Heart left ventricle (tissue), 16 donors: ENCODE results near the gene HPSE. TPM values are rescaled to one million over a fixed set of nuclear protein-coding genes. Genes with fewer than 3 reads are reported as not detected.

Experiments
- ATAC-seq, 4 donors: fragments of 200-7000 bp; cut with Tn5 transposase; one replicate each; pipeline ENCODE4 v1.9.1; 2020 to 2022; ENCODE audit warnings: moderate library complexity in 4 of 4, mild to moderate bottlenecking in 3 of 4, moderate number of reproducible peaks in 1 of 4
- DNase-seq, 5 donors: peaks; one replicate each; pipeline ENCODE4 v3.0.0-alpha.2; 2020
- H3K27ac ChIP-seq, 12 donors: fragments of 200-600 bp; sonication (generic) in 4 of 12; one replicate each; pipeline versions ENCODE4 v1.5.0 to v1.8.0; 2016 to 2022; ENCODE audit warnings: mild to moderate bottlenecking in 2 of 12
- H3K27me3 ChIP-seq, 9 donors: fragments of 200-600 bp; sonication (generic) in 2 of 9; one replicate each; pipeline versions ENCODE4 v1.5.1 to v1.8.0; 2016 to 2022; ENCODE audit warnings: mild to moderate bottlenecking in 3 of 9
- H3K36me3 ChIP-seq, 9 donors: fragments of 200-600 bp; sonication (generic) in 2 of 9; one replicate each; pipeline versions ENCODE4 v1.5.0 to v1.8.0; 2018 to 2022; ENCODE audit warnings: mild to moderate bottlenecking in 2 of 9
- H3K4me1 ChIP-seq, 12 donors: fragments of 200-600 bp; sonication (generic) in 4 of 12; one replicate each; pipeline versions ENCODE4 v1.5.0 to v1.8.0; 2016 to 2022; ENCODE audit warnings: mild to moderate bottlenecking in 3 of 12
- H3K4me3 ChIP-seq, 12 donors: fragments of 200-600 bp; sonication (generic) in 4 of 12; one replicate each; pipeline versions ENCODE4 v1.5.0 to v1.8.0; 2017 to 2022; ENCODE audit warnings: mild to moderate bottlenecking in 9 of 12, moderate library complexity in 4 of 12
- H3K9me3 ChIP-seq, 12 donors: fragments of 200-600 bp; sonication (generic) in 4 of 12; one replicate each; pipeline versions ENCODE4 v1.5.0 to v1.8.0; 2016 to 2022; ENCODE audit warnings: mild to moderate bottlenecking in 1 of 12
- CTCF ChIP-seq, 12 donors: fragments of 200-600 bp; sonication (generic) in 4 of 12; IDR thresholded peaks; one replicate each; pipeline versions ENCODE4 v1.5.0 to v1.8.0; 2018 to 2022; ENCODE audit warnings: antibody characterized with exemption in 12 of 12, mild to moderate bottlenecking in 5 of 12
- POLR2A ChIP-seq, 2 donors: fragments of 450-650 bp; IDR thresholded peaks; one replicate each; pipeline ENCODE4 v1.6.1; 2017; ENCODE audit warnings: antibody characterized with exemption in 2 of 2, mild to moderate bottlenecking in 2 of 2, moderate library complexity in 2 of 2
- WGBS, 4 donors: extraction: QIAGEN DNeasy Blood & Tissue Kit in 2 of 4; methylation state at CpG; one replicate each; pipeline versions ENCODE4 v1.1.5 to v1.1.7; 2013 to 2018; 5-methylcytosine and 5-hydroxymethylcytosine counted together
- intact Hi-C, 10 donors: fragments of 100-400 bp; cut with DNase I; formaldehyde crosslinking; loops; one replicate each; pipeline versions ENCODE4 v1.11.1 to v1.14.2; 2022
- polyA plus RNA-seq, 2 donors: library from polyadenylated mRNA; stranded (reverse); fragments of 200-250 nt; gene quantifications; one replicate each; pipeline ENCODE4 v1.2.3, GENCODE V29; 2013
- total RNA-seq, 9 donors: library from RNA; depleted of rRNA in 2 of 9; stranded (reverse); fragments of >200 nt in 2 of 9; fragmentation: NEBNext Ultra II Directional in 3 of 9; extraction: Animal tissue kit (Norgen Biotek cat#: 25700) in 3 of 9; gene quantifications; one replicate each; pipeline versions ENCODE4 v1.1.0 to v1.2.4, GENCODE V29; 2016 to 2023
- donor health status: ischemic (EF 13 %, LVEDD 7.1; RV severe dilation, severe dysfunction).
- donor health status: healthy with polysubstance abuse.
- donor health status: DM: no; HTN: yes; CAD: no.
- donor health status: DM: no; HTN: no; CAD: no.
- donor health status: ischemic (EF 25% LVEDD 6.9; RV normal size, moderate dysfunction).
- donor health status: ischemic (EF 25% LVEDD 5.7; RV mildly dilated, moderate dysfunction).
- donor health status: healthy.
- donor health status: DM: yes; HTN: yes; CAD: no.
- donor health status: ischemic (EF 35%, LVEDD 5.7; RV mildly dilated, moderate dysfunction).
- donor health status: nonischemic (EF 11% LVEDD 7.7; RV severe dilation, severe dysfunction).
- donor health status: DM: yes; HTN: yes; CAD: no.
- donor health status: PGD.
- donor health status: ischemic (EF 29% LVEDD 5.4; RV normal size, mild dysfunction).
- donor health status: nonischemic (EF 23%, LVEDD 6.1; RV moderate dilation, normal function).

HPSE gene
- total and polyA plus RNA-seq, 11 donors, result 0.15 to 6.2 (median 0.65) TPM

- ATAC-seq (no peak), DNase-seq (no peak)
- WGBS, 4 donors, result 86 to 92% (median 90%) methylated on average over 1 of the region's 1 CpG
- intact Hi-C loops, result loop anchor here in 3 of 10 donors (5.0 to 10.0 kb wide), 2 partner anchors 199 to 802 kb away; no protein-coding TSS in a partner anchor
- H3K9me3 ChIP-seq, result no peaks in the 10 kb centered on the region
- no peak overlapping the region for H3K27ac ChIP-seq
- no peak overlapping the region for H3K4me3 ChIP-seq
- peaks cover 0 to 96% (median 57%) of the 10 kb centered on the region in 9 donors for H3K36me3 ChIP-seq
- TF ChIP-seq CTCF (IDR thresholded peaks at IDR 0.05) (no peak), POLR2A (IDR thresholded peaks at IDR 0.05) (no peak)
- no peaks in the 10 kb centered on the region for H3K4me1 ChIP-seq
- no peaks in the 10 kb centered on the region for H3K27me3 ChIP-seq
Observed at GRCh38 chr4:83266689-83267088, 68.0 kb downstream of the HPSE start.

GRCh38 chr4:83263106-83263505, 71.5 kb downstream of the HPSE start:
- no peak overlapping the region for H3K27ac ChIP-seq
- no peaks in the 10 kb centered on the region for H3K9me3 ChIP-seq
- H3K4me3 ChIP-seq, result no peak overlapping the region
- 80 to 90% (median 87%) methylated on average over 1 of the region's 1 CpG for WGBS, 4 donors
- DNase-seq, result no peak
- H3K27me3 ChIP-seq, result no peaks in the 10 kb centered on the region
- peaks cover 0 to 63% (median 32%) of the 10 kb centered on the region in 9 donors for H3K36me3 ChIP-seq
- intact Hi-C loops, result loop anchor here in 7 of 10 donors (5.0 to 10.0 kb wide), 3 partner anchors 191 to 801 kb away; no protein-coding TSS in a partner anchor
- peaks cover 0 to 11% (median 0%) of the 10 kb centered on the region in 12 donors for H3K4me1 ChIP-seq
- no peak for ATAC-seq
- TF ChIP-seq POLR2A (IDR thresholded peaks at IDR 0.05), result no peak
- TF ChIP-seq CTCF (IDR thresholded peaks at IDR 0.05), result no peak

GRCh38 chr4:83262682-83263081, 72.0 kb downstream of the HPSE start:
- no peaks in the 10 kb centered on the region for H3K27me3 ChIP-seq
- WGBS, 4 donors, result 84 to 96% (median 91%) methylated on average over 2 of the region's 2 CpGs
- H3K4me3 ChIP-seq, result no peak overlapping the region
- no peak for TF ChIP-seq POLR2A (IDR thresholded peaks at IDR 0.05)
- no peak for TF ChIP-seq CTCF (IDR thresholded peaks at IDR 0.05)
- H3K27ac ChIP-seq, result no peak overlapping the region
- H3K4me1 ChIP-seq, result peaks cover 0 to 11% (median 0%) of the 10 kb centered on the region in 12 donors
- no peak for DNase-seq
- H3K36me3 ChIP-seq, result peaks cover 0 to 59% (median 30%) of the 10 kb centered on the region in 9 donors
- intact Hi-C loops, result loop anchor here in 7 of 10 donors (5.0 to 10.0 kb wide), 3 partner anchors 190 to 800 kb away; no protein-coding TSS in a partner anchor
- H3K9me3 ChIP-seq, result no peaks in the 10 kb centered on the region
- ATAC-seq, result no peak

GRCh38 chr4:83261307-83261706, 73.3 kb downstream of the HPSE start:
- WGBS, 4 donors, result 93 to 95% (median 94%) methylated on average over 5 of the region's 5 CpGs
- no peaks in the 10 kb centered on the region for H3K27me3 ChIP-seq
- H3K4me1 ChIP-seq, result peaks cover 0 to 17% (median 0%) of the 10 kb centered on the region in 12 donors
- ATAC-seq (no peak), DNase-seq (no peak)
- no peak overlapping the region for H3K27ac ChIP-seq
- H3K36me3 ChIP-seq, result peaks cover 0 to 46% (median 22%) of the 10 kb centered on the region in 9 donors
- intact Hi-C loops, result loop anchor here in 8 of 10 donors (2.0 to 10.0 kb wide), 4 partner anchors 189 to 799 kb away; no protein-coding TSS in a partner anchor
- H3K4me3 ChIP-seq, result no peak overlapping the region
- TF ChIP-seq CTCF (IDR thresholded peaks at IDR 0.05), result no peak
- TF ChIP-seq POLR2A (IDR thresholded peaks at IDR 0.05), result no peak
- H3K9me3 ChIP-seq, result no peaks in the 10 kb centered on the region
